Suprapubic skin (tissue), 3 donors: ENCODE measurements around the gene FMN1.

ENCODE experiments used
- POLR2AphosphoS5 ChIP-seq, 3 donors: sonication (generic); formaldehyde crosslinking; IDR thresholded peaks; one replicate each; pipeline ENCODE4 v1.6.1; 2017; ENCODE audit warnings: antibody characterized with exemption in 3 of 3
- TF ChIP-seq, protein P1 (sequence below), 2 donors: fragments of 200-600 bp in 1 of 2; fragments of 450-650 bp in 1 of 2; sonication (generic) in 1 of 2; IDR thresholded peaks; one replicate each; pipeline ENCODE4 v1.5.1; 2016 to 2019; ENCODE audit warnings: antibody characterized with exemption in 2 of 2, mild to moderate bottlenecking in 1 of 2, moderate library complexity in 1 of 2

GRCh38 chr15:32718821-32719716, 475.4 kb downstream of the FMN1 start:
- TF ChIP-seq POLR2AphosphoS5 (IDR thresholded peaks at IDR 0.05): no peak
- TF ChIP-seq, protein P1, sequence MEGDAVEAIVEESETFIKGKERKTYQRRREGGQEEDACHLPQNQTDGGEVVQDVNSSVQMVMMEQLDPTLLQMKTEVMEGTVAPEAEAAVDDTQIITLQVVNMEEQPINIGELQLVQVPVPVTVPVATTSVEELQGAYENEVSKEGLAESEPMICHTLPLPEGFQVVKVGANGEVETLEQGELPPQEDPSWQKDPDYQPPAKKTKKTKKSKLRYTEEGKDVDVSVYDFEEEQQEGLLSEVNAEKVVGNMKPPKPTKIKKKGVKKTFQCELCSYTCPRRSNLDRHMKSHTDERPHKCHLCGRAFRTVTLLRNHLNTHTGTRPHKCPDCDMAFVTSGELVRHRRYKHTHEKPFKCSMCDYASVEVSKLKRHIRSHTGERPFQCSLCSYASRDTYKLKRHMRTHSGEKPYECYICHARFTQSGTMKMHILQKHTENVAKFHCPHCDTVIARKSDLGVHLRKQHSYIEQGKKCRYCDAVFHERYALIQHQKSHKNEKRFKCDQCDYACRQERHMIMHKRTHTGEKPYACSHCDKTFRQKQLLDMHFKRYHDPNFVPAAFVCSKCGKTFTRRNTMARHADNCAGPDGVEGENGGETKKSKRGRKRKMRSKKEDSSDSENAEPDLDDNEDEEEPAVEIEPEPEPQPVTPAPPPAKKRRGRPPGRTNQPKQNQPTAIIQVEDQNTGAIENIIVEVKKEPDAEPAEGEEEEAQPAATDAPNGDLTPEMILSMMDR (IDR thresholded peaks at IDR 0.05): no peak
